ENCODE results near the gene NUS1.

NUS1 gene

DNA sequence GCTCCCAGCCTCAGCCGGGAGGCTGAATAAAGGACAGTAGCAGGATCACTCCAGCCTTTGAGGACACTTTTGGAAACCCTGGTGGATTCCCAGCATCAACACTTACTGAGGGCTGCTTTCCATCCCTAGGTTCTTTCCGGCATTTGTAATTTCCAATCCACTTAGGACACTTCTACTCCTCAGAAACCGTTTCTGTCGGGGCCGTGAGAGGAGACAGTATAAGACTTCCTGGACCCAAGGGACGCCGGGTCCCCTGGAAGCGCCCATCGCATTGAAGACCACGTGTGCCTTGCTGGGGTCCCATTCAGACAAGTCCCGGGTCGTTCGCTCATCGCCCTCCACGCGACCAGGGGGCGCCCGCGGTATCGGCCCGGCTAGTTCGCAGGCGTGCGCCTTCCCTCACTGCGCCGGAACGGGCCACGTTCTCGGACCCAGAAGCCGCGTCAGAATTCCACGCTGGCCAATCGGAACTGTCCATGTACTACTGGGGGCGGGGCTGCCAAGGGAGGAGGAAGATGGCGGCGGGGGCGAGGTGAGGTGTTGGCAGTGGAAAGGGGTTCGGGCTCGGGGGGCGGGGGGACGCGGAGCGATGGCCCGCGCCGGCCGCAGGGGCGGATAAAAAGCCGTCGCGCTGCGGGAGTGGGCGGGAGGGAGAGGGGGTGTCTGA, at the start of gene NUS1 (continued):
- TF ChIP-seq ZNF585B (tag by site-specific recombination; IDR thresholded peaks at IDR 0.05) (no peak), ZFP37 (tag by site-specific recombination; IDR thresholded peaks at IDR 0.05) (peak; percentile 77; the same call in 1 of the 2 replicates)
- TF ChIP-seq, protein P1, sequence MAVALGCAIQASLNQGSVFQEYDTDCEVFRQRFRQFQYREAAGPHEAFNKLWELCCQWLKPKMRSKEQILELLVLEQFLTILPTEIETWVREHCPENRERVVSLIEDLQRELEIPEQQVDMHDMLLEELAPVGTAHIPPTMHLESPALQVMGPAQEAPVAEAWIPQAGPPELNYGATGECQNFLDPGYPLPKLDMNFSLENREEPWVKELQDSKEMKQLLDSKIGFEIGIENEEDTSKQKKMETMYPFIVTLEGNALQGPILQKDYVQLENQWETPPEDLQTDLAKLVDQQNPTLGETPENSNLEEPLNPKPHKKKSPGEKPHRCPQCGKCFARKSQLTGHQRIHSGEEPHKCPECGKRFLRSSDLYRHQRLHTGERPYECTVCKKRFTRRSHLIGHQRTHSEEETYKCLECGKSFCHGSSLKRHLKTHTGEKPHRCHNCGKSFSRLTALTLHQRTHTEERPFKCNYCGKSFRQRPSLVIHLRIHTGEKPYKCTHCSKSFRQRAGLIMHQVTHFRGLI (tag by site-specific recombination; IDR thresholded peaks at IDR 0.05) = 0 out of 2 replicates have a peak, but pooled peaks have one; percentile 16
- TF ChIP-seq, protein P2, sequence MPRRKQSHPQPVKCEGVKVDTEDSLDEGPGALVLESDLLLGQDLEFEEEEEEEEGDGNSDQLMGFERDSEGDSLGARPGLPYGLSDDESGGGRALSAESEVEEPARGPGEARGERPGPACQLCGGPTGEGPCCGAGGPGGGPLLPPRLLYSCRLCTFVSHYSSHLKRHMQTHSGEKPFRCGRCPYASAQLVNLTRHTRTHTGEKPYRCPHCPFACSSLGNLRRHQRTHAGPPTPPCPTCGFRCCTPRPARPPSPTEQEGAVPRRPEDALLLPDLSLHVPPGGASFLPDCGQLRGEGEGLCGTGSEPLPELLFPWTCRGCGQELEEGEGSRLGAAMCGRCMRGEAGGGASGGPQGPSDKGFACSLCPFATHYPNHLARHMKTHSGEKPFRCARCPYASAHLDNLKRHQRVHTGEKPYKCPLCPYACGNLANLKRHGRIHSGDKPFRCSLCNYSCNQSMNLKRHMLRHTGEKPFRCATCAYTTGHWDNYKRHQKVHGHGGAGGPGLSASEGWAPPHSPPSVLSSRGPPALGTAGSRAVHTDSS (tag by site-specific recombination; IDR thresholded peaks at IDR 0.05) = peak; percentile 60; the same call in 1 of the 2 replicates

DNA sequence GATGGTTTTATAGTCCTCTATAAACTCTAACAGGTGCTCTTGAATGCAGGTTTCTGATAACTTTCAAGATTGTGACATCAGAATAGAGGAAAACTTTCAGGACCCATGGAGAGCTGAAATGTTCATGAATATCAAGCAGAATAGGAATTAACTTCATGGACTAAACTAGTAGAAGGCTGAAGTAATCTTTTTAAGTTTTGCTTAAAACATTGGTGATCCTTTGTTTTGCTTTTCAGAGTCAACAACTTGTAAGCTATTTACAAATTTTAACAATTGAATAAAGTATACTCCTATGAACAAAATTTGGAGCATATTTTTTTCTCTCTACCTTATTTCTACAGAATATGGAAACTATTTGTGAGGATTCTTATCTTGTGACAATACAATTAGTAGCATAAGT, 47.7 kb upstream of the NUS1 start:
- Histone ChIP-seq H3K27ac (ENCODE audit: extremely low read depth, low read depth, low read length) (no peak overlapping the region), H3K4me3 (ENCODE audit: low read depth, low read length) (no peak overlapping the region), H3K9me3 (ENCODE audit: control insufficient read depth, insufficient read depth, low read depth, low read length) (no peaks in the 10 kb centered on the region), H3K4me1 (ENCODE audit: control insufficient read depth, insufficient read depth, low read length) (no peaks in the 10 kb centered on the region), H3K36me3 (ENCODE audit: control insufficient read depth in 2 of 2, insufficient read depth in 1 of 2, low read length in 2 of 2) (no peaks in the 10 kb centered on the region)
- CTCF ChIA-PET = no interaction called here
- POLR2A ChIA-PET = no interaction called here
- TF ChIP-seq SETDB1 (IDR thresholded peaks at IDR 0.05; ENCODE audit: insufficient read length, low read length) (peak; percentile 92), ZNF677 (tag by site-specific recombination; IDR thresholded peaks at IDR 0.05) (no peak)
- TF ChIP-seq, protein P3, sequence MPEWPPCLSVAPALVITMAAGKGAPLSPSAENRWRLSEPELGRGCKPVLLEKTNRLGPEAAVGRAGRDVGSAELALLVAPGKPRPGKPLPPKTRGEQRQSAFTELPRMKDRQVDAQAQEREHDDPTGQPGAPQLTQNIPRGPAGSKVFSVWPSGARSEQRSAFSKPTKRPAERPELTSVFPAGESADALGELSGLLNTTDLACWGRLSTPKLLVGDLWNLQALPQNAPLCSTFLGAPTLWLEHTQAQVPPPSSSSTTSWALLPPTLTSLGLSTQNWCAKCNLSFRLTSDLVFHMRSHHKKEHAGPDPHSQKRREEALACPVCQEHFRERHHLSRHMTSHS (tag by site-specific recombination; IDR thresholded peaks at IDR 0.05) = no peak

DNA sequence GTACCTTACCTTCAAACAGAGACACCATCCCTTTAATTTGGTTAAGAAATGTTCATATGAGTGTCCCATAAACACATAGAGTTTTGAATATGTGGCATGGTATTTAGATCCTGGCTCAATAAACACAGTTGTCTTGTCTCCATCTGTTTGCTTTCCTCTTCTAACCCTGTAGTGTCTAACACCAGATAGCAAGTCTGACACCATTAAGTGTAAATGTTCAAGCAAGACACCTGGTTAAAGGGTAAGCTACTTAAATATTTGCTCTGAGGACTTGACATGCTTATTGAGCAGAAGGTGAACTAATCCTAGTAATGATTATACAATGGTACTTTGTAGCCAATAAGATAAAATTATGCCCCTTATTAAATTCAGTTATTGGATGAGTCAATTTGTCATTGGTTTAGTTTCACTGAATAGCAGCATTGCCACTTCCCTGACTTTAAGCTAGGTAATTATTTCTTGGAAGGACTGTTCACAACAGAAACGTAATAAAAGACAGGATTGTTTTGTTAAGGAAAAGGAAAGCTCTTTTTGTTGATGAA, 46.1 kb upstream of the NUS1 start:
- ChIA-PET POLR2A (no interaction called here), CTCF (interaction anchor here (0.6 to 1.6 kb wide), 4 partner anchors 14 to 660 kb away, joined by 3 to 7 read pairs (median 3); no protein-coding TSS in a partner anchor)
- no peaks in the 10 kb centered on the region for H3K36me3 ChIP-seq (ENCODE audit: control insufficient read depth in 2 of 2, insufficient read depth in 1 of 2, low read length in 2 of 2)
- H3K9me3 ChIP-seq (ENCODE audit: control insufficient read depth, insufficient read depth, low read depth, low read length) = no peaks in the 10 kb centered on the region
- TF ChIP-seq, protein P4, sequence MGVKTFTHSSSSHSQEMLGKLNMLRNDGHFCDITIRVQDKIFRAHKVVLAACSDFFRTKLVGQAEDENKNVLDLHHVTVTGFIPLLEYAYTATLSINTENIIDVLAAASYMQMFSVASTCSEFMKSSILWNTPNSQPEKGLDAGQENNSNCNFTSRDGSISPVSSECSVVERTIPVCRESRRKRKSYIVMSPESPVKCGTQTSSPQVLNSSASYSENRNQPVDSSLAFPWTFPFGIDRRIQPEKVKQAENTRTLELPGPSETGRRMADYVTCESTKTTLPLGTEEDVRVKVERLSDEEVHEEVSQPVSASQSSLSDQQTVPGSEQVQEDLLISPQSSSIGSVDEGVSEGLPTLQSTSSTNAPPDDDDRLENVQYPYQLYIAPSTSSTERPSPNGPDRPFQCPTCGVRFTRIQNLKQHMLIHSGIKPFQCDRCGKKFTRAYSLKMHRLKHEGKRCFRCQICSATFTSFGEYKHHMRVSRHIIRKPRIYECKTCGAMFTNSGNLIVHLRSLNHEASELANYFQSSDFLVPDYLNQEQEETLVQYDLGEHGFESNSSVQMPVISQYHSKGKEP (tag by site-specific recombination; IDR thresholded peaks at IDR 0.05) = no peak
- TF ChIP-seq ZFP3 (tag by site-specific recombination; IDR thresholded peaks at IDR 0.05; ENCODE audit: low read depth) (no peak), ZNF114 (tag by site-specific recombination; IDR thresholded peaks at IDR 0.05) (no peak), ZNF394 (tag by site-specific recombination; IDR thresholded peaks at IDR 0.05; ENCODE audit: borderline replicate concordance) (no peak), ZNF391 (tag by site-specific recombination; IDR thresholded peaks at IDR 0.05; ENCODE audit: borderline replicate concordance, low read depth) (no peak), ZNF561 (tag by site-specific recombination; IDR thresholded peaks at IDR 0.05; ENCODE audit: borderline replicate concordance) (no peak), ZNF530 (tag by site-specific recombination; IDR thresholded peaks at IDR 0.05; ENCODE audit: low read depth) (no peak), ZNF19 (tag by site-specific recombination; IDR thresholded peaks at IDR 0.05; ENCODE audit: low read depth) (no peak)
- TF ChIP-seq, protein P5, sequence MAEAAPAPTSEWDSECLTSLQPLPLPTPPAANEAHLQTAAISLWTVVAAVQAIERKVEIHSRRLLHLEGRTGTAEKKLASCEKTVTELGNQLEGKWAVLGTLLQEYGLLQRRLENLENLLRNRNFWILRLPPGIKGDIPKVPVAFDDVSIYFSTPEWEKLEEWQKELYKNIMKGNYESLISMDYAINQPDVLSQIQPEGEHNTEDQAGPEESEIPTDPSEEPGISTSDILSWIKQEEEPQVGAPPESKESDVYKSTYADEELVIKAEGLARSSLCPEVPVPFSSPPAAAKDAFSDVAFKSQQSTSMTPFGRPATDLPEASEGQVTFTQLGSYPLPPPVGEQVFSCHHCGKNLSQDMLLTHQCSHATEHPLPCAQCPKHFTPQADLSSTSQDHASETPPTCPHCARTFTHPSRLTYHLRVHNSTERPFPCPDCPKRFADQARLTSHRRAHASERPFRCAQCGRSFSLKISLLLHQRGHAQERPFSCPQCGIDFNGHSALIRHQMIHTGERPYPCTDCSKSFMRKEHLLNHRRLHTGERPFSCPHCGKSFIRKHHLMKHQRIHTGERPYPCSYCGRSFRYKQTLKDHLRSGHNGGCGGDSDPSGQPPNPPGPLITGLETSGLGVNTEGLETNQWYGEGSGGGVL (tag by site-specific recombination; IDR thresholded peaks at IDR 0.05) = no peak
- no peak overlapping the region for H3K27ac ChIP-seq (ENCODE audit: extremely low read depth, low read depth, low read length)
- H3K4me3 ChIP-seq (ENCODE audit: low read depth, low read length) = no peak overlapping the region
- H3K4me1 ChIP-seq (ENCODE audit: control insufficient read depth, insufficient read depth, low read length) = no peaks in the 10 kb centered on the region
